ENCODE results near the gene HNF1B.
A peak's percentile ranks its signal among the peaks of the same experiment; 100 is the strongest.
"Not testable (repeated sequence)": the region's sequence is repeated elsewhere in the genome, so short reads cannot be mapped to it uniquely, and the experiment has no call there.

The HNF1B gene

GRCh38 chr17:37744961-37745800, at the start of gene HNF1B:
TSS of gene HNF1B (minus strand) at chr17:37745059. CDS start at chr17:37744884, 175 bp downstream.
- DNase-seq (ENCODE audit: low spot score), result no peak

DNA sequence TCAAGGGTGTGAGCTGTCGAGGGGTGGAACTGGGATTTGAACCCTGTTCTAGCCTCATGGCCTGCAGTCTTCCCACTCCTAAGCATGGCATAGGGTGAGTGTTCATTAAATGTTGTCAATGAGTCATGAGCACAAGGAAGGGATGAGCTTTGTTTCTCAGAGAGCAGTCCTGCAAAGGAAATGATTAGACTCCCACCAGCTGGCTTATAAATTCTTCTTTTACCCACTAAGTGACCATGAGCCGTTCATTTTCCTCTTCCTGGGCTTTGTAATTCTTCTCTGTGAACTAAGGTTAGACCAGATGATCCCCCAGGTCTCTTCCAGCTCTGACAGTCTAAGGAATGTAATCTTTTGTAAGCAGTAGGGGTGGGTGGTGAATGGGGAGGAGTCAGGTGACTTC, 47.9 kb upstream of the HNF1B start:
- no peak for DNase-seq (ENCODE audit: low spot score)

DNA sequence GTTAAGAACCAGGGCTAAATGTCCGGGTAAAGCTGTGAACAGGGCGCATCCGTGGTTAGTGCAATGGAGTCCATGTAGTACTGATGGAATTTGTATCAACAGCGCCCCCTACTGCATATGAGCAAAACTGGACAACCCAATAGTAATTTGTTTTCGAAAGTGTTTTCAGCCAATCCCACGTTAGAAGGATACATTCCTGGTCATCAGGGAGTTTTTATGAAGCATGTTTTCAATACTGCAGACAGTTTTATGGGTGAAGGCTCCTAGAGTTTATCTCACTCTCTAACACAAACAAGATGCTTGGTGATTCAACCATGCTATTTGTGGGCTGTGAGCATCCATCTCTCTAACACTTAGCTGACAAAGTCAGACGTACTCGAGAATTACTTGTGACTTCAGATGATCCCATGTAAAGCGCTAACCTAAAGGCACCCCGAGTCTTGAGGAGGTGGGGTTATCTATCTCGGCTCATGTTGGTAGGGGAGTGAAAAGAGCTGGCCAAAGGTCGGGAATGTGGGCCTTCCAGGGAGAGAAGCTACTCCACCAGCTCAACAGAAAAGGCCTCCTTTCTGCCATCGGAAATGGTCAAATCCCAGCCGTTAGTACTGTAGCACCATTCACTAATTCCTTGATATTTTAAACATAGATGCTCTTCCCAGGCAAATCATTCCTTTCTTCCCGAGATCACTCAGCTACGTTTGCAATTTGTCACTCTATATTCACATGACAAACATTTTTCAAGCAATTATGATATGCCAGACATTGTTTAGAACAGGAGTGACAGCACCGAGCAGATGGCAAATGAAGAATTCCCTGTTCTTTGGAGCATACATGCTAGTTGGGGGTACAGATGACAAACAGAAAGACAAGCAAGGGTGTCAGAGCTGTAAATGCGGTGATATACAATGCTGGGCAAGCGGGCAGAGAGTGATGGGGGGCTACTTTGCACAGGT, 46.9 kb upstream of the HNF1B start:
- peak; percentile 55 for DNase-seq (ENCODE audit: low spot score)

DNA sequence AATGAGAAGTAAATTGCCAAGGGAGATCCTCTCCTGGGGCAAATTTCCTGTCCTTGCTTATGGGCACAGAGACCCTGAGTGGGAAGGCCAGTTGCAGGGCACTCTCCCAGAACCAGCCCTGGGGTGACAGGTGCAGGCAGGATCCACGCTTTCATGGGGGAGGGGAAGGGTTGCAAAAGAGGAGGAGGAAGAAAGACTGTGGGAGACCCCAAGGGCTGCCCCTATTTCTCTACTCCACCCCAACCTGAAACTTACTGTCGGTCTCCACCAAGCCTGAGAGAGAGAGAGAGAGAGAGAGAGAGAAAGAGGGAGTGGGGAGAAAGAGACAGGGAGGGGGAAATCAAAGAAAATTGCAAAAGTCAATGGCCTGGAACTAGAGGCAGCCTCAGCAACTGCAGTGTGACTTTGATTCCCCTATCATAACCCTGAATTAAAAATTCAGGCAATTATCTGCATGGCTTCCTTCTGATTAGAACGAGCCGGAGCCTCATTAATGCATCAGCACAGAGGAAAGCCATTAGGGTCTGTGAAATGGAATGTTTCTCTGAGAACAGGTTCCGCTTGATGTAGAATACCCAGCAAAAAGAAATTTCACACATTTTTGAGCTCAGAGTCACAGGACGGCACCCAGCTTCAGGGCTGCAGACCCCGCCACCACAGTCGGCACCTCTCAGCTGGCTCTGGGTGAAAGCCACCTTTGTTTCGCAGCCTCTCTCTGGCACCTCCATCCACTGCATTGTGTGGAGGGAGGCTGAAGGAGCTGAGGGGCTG, 45.1 kb upstream of the HNF1B start:
- DNase-seq (ENCODE audit: low spot score), result no peak

GRCh38 chr17:37789021-37789565, 44.2 kb upstream of the HNF1B start:
- DNase-seq (ENCODE audit: low spot score), result no peak

- DNase-seq (ENCODE audit: low spot score), result no peak
These were observed 43.7 kb upstream of the HNF1B start for GRCh38 chr17:37788526-37788925.

DNA sequence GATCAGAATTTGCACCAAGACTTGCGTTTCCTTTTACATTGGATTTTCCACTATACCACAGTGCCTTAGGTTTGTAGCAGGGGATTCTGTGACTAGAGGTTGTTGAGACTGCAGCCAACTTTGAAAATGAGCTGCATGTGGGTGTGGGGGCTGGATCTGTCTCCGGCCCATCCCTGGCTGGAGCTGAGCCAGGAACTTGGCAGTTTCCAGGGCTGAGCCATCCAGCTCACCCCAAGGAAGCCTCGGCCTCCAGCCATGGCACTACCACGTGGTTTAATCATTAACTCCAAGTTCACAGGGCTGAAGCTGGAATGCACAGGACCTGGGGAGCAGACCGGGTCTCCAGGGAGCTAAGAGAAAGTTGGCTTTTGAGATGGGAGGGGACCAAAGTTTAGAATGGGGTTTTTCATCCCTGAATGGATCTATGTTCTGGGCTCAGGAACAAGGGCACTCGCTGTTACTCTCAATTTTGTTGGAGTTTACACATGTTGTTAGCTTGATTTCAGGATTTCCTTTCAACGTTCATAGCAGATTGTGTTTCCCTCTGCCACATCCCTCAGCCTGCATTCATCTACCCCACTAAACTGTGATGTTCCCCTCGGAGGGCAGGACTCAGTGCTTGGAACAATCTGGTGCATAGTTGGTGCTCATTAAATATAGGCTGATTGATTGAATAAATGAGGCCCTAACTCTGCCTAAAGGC, 42.3 kb upstream of the HNF1B start:
- peak; percentile 67 for DNase-seq (ENCODE audit: low spot score)

DNA sequence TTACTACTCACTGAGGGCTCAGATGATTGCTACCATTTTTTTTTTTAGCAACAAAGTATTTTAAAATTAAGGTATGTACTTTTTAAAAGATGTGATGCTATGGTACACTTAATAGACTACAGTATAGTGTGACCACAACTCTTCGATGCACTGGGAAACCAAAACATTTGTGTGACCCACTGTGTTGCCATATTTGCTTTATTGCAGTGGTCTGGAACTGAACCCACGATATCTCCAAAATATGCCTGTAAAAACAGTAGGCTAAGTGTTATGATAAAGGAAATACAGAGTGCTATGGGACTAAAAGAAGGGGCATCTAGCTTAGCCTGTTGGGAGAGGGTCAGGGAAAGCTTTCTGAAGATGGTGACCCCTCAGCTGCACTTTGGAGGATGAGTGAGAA, 41.6 kb upstream of the HNF1B start:
- DNase-seq (ENCODE audit: low spot score), result no peak

DNA sequence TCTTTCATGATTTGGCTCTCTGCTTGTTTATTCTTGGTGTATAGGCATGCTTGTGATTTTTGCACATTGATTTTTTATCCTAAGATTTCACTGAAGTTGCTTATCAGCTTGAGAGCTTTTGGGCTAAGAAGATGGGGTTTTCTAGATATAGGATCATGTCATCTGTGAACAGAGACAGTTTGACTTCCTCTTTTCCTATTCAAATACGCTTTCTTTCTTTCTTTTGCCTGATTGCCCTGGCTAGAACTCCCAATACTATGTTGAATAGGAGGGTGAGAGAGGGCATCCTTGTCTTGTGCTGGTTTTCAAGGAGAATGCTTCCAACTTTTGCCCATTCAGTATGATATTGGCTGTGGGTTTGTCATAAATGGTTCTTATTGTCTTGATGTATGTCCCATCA, 37.6 kb upstream of the HNF1B start:
- DNase-seq (ENCODE audit: low spot score), result not testable (repeated sequence)

DNA sequence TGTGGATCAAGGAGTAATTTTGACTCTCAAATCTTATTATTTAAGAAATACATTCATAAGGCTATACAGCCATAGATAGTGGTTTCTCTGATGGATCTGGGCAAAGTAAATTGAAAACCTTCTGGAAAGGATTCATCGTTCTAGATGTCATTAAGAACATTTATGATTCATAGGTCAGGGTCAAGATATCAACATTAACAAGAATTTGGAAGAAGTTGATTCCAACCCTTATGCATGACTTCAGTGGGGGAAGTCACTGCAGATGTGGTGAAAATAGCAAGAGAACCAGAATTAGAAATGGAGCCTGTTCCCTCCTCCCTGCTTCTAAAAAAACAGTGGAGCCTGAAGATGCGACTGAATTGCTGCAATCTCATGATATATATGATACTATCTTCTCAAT, 36.6 kb upstream of the HNF1B start:
- no peak for DNase-seq (ENCODE audit: low spot score)

GRCh38 chr17:37779554-37779953, 34.7 kb upstream of the HNF1B start:
- DNase-seq (ENCODE audit: low spot score), result no peak

DNA sequence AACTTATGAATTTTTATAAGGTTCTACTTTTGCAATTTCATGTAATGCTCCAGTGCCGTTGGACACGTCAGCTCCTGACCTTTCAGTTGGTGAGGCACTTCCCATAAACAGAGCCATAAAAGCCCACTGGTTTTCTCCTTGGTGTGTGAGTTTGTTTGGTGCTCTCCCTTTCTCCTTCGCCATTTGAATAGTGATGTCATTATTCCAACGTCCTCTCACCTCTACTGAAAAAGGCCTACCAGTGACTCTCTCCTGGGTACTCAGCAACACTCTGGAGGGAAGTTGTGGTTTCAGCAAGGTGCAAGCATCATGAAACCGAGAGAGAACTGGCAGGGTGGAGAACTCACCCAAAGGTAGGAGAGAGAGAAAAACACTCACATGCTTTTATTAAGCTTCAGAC, 29.6 kb upstream of the HNF1B start:
- DNase-seq (ENCODE audit: low spot score), result no peak

- DNase-seq (ENCODE audit: low spot score), result no peak
These were observed 28.1 kb upstream of the HNF1B start for GRCh38 chr17:37772982-37773381.

DNA sequence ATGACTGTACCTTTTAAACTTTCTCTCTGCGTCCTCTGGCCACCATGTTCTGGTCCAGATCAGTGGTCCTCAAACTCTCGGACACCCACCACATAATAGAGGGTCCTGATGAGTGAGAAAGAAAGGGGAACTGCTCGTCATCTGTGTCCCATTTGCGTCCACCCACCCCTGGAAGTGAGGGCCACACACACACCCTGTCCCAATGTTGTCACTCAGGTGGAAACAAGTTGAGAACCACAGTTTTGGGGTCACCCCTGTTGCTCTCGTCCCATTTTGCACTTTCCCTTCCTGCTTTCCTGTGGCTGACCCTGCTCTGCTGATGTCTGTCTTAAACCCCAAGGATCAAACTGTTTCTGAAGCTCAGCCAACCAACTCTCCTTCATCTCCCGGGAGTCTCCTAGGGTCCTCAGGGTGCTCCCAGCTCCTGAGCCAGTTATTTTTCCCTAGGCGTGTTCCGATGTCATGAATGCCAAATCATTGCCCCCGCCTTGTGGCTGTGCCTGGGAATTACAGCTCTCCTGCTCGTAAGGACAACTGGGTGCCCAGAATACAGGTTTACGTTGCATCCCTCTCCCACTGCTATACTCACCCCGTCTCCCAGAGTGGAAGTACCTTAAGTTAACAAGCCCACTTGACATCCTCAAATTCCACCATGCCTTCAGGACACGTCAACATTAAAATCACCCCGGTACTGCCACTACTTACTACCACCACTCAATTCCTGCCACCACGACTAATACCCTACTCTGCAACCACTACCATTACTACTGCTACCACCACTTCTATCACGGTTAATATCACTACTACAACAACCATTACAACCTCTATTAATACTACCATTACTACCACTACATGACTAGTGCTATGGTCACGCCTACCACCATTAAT, 26.0 kb upstream of the HNF1B start:
- peak; percentile 62 for DNase-seq (ENCODE audit: low spot score)

GRCh38 chr17:37769050-37769449, 24.2 kb upstream of the HNF1B start:
- no peak for DNase-seq (ENCODE audit: low spot score)

DNA sequence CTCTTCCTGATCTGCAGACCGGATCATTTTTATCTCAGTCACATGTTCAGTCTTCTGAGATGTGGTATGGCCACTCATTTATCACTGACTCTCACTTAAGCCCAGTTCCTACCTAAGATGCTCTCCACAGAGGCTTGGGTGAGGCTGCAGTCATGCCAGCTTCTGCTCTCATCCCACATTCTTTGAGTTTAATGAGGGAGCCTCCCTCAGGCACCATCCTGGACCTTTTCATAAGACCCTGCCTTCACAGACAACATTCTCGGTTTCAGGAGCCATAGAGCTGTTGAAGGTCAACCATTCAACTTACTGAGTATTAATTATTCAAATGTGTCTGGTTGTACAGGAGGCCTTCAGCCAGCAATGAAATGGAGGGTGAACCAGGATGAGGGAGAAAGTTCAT, 23.6 kb upstream of the HNF1B start:
- no peak for DNase-seq (ENCODE audit: low spot score)

GRCh38 chr17:37766971-37767370, 22.1 kb upstream of the HNF1B start:
- DNase-seq (ENCODE audit: low spot score), result no peak

GRCh38 chr17:37764383-37764782, 19.5 kb upstream of the HNF1B start:
- no peak for DNase-seq (ENCODE audit: low spot score)

- no peak for DNase-seq (ENCODE audit: low spot score)
These were observed 17.8 kb upstream of the HNF1B start for GRCh38 chr17:37762666-37763065.

DNA sequence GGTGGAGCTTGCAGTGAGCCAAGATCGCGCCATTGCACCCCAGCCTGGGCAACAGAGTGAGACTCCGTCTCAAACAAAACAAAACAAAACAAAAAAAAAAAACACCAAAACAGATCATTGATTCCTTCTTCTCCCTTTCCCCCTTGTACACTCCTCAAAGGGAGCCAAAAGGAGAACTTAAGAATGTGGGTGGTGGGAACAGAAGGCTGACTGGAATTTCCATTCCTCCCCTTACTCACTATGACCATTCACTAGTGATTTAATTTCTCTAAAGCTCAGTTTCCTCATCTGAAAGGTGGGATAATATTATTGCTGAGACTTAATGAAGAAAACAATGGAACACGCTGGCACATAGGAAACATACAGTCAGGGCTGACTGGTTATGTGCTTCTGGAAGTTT, 17.1 kb upstream of the HNF1B start:
- DNase-seq (ENCODE audit: low spot score), result no peak

All from SW480 (cell line).